H9 (cell line): ENCODE data around the gene NKAIN2. TPM values are rescaled to one million over a fixed set of nuclear protein-coding genes. Genes with fewer than 3 reads are reported as not detected.

Experiments
- DNase-seq: peaks from one replicate; pipeline ENCODE4 v3.0.0-alpha.2; 2017
- H2AFZ ChIP-seq: one replicate; pipeline ENCODE4 v1.6.1; 2013; ENCODE audit warnings: mild to moderate bottlenecking, low read length, control low read depth, moderate library complexity
- H2AK5ac ChIP-seq: 2 replicates; pipeline ENCODE4 v1.6.1; 2013; ENCODE audit warnings: low read length, control low read depth, mixed read lengths; ENCODE audit not compliant: insufficient read length
- H2BK120ac ChIP-seq: one replicate; pipeline ENCODE4 v1.6.1; 2013; ENCODE audit warnings: low read depth, mild to moderate bottlenecking, low read length, control low read depth, inconsistent platforms; ENCODE audit not compliant: poor library complexity, severe bottlenecking
- H2BK12ac ChIP-seq: 2 replicates; pipeline ENCODE4 v1.6.1; 2013; ENCODE audit warnings: low read length, control low read depth, mixed read lengths, low read depth; ENCODE audit not compliant: insufficient read length
- H2BK15ac ChIP-seq: 2 replicates; pipeline ENCODE4 v1.6.1; 2013; ENCODE audit warnings: low read depth, low read length, control low read depth
- H2BK20ac ChIP-seq: one replicate; pipeline ENCODE4 v1.6.1; 2013; ENCODE audit warnings: low read depth, mild to moderate bottlenecking, low read length, control low read depth, inconsistent platforms; ENCODE audit not compliant: poor library complexity, severe bottlenecking
- H2BK5ac ChIP-seq: 2 replicates; pipeline ENCODE4 v1.6.1; 2013; ENCODE audit warnings: low read length, control low read depth, mixed read lengths; ENCODE audit not compliant: insufficient read length
- H3K14ac ChIP-seq: 2 replicates; pipeline ENCODE4 v1.6.1; 2013; ENCODE audit warnings: low read length, control low read depth; ENCODE audit not compliant: insufficient read depth
- H3K18ac ChIP-seq: 2 replicates; pipeline ENCODE4 v1.6.1; 2013; ENCODE audit warnings: low read depth, mild to moderate bottlenecking, mixed read lengths, low read length, control low read depth; ENCODE audit not compliant: insufficient read length
- H3K23ac ChIP-seq: 2 replicates; pipeline ENCODE4 v1.6.1; 2013; ENCODE audit warnings: low read length, control low read depth, mixed read lengths, low read depth; ENCODE audit not compliant: insufficient read length
- H3K23me2 ChIP-seq: 2 replicates; pipeline ENCODE4 v1.6.1; 2013; ENCODE audit warnings: low read depth, mild to moderate bottlenecking, mixed read lengths, low read length, control low read depth; ENCODE audit not compliant: insufficient read length, poor library complexity, severe bottlenecking
- H3K27ac ChIP-seq: 2 replicates; pipeline ENCODE4 v1.5.1; 2013; ENCODE audit warnings: low read length, control low read depth, mixed read lengths, low read depth; ENCODE audit not compliant: insufficient read length
- H3K27me3 ChIP-seq: 2 replicates; pipeline ENCODE4 v1.6.1; 2013; ENCODE audit warnings: low read length, control low read depth, inconsistent platforms; ENCODE audit not compliant: insufficient read depth
- H3K4ac ChIP-seq: 2 replicates; pipeline ENCODE4 v1.6.1; 2013; ENCODE audit warnings: low read depth, mild to moderate bottlenecking, control low read depth, inconsistent platforms, low read length, moderate library complexity
- H3K4me1 ChIP-seq: 2 replicates; pipeline ENCODE4 v1.6.1; 2013; ENCODE audit warnings: low read length, control low read depth, inconsistent platforms; ENCODE audit not compliant: insufficient read depth
- H3K4me2 ChIP-seq: 2 replicates; pipeline ENCODE4 v1.6.1; 2013; ENCODE audit warnings: low read length, control low read depth, mixed read lengths; ENCODE audit not compliant: insufficient read length, insufficient read depth
- H3K56ac ChIP-seq: 2 replicates; pipeline ENCODE4 v1.6.1; 2013; ENCODE audit warnings: low read depth, mild to moderate bottlenecking, mixed read lengths, low read length, control low read depth; ENCODE audit not compliant: insufficient read length
- H3K79me1 ChIP-seq: 2 replicates; pipeline ENCODE4 v1.6.1; 2013; ENCODE audit warnings: low read depth, mild to moderate bottlenecking, moderate library complexity, low read length, control low read depth, inconsistent platforms; ENCODE audit not compliant: insufficient read depth, poor library complexity, severe bottlenecking
- H3K79me2 ChIP-seq: 2 replicates; pipeline ENCODE4 v1.6.1; 2013; ENCODE audit warnings: low read length, control low read depth, inconsistent platforms; ENCODE audit not compliant: insufficient read depth
- H3K9ac ChIP-seq: 2 replicates; pipeline ENCODE4 v1.6.1; 2013; ENCODE audit warnings: low read length, control low read depth, mixed read lengths; ENCODE audit not compliant: insufficient read length; ENCODE audit errors: extremely low read depth
- H3K9me3 ChIP-seq: one replicate; pipeline ENCODE4 v1.6.1; 2013; ENCODE audit warnings: low read depth, low read length, inconsistent platforms; ENCODE audit not compliant: control insufficient read depth
- H3T11ph ChIP-seq: one replicate; pipeline ENCODE4 v1.6.1; 2013; ENCODE audit warnings: mild to moderate bottlenecking, low read length, control low read depth, inconsistent platforms
- H4K20me1 ChIP-seq: one replicate; pipeline ENCODE4 v1.6.1; 2013; ENCODE audit not compliant: control insufficient read depth, insufficient read length, insufficient read depth
- H4K5ac ChIP-seq: 2 replicates; pipeline ENCODE4 v1.6.1; 2013; ENCODE audit warnings: low read depth, mild to moderate bottlenecking, mixed read lengths, low read length, control low read depth; ENCODE audit not compliant: insufficient read length
- H4K8ac ChIP-seq: replicated peaks from 2 replicates; pipeline ENCODE4 v1.6.1; 2013; ENCODE audit warnings: low read length, control low read depth, mixed read lengths, low read depth; ENCODE audit not compliant: insufficient read length
- H4K91ac ChIP-seq: 2 replicates; pipeline ENCODE4 v1.6.1; 2013; ENCODE audit warnings: low read depth, mild to moderate bottlenecking, moderate library complexity, mixed read lengths, low read length, control low read depth; ENCODE audit not compliant: insufficient read length
- H3K27ac Mint-ChIP-seq, 3 experiments: 2 replicates in 2 of 3; 3 replicates in 1 of 3; pipeline ENCODE4 v1.8.0; 2020 to 2021; ENCODE audit warnings: mixed read lengths in 3 of 3, mild to moderate bottlenecking in 1 of 3, moderate library complexity in 1 of 3
- H3K27me3 Mint-ChIP-seq: 2 replicates; pipeline ENCODE4 v1.8.0; 2021; ENCODE audit warnings: low read depth, mild to moderate bottlenecking, moderate library complexity, mixed read lengths
- H3K36me3 Mint-ChIP-seq, 3 experiments: 2 replicates in 2 of 3; 3 replicates in 1 of 3; pipeline ENCODE4 v1.8.0; 2020 to 2021; ENCODE audit warnings: low read depth in 3 of 3, mixed read lengths in 3 of 3; ENCODE audit not compliant: insufficient read depth in 1 of 3
- H3K4me1 Mint-ChIP-seq, 2 experiments: 2 replicates each; pipeline ENCODE4 v1.8.0; 2020; ENCODE audit warnings: mixed read lengths in 2 of 2
- H3K4me3 Mint-ChIP-seq, 2 experiments: 2 replicates in 1 of 2; 3 replicates in 1 of 2; pipeline ENCODE4 v1.8.0; 2020 to 2021; ENCODE audit warnings: mild to moderate bottlenecking in 2 of 2, mixed read lengths in 2 of 2, moderate library complexity in 1 of 2
- H3K9me3 Mint-ChIP-seq, 2 experiments: 2 replicates in 1 of 2; 3 replicates in 1 of 2; pipeline ENCODE4 v1.8.0; 2020; ENCODE audit warnings: mild to moderate bottlenecking in 2 of 2, mixed read lengths in 2 of 2, moderate library complexity in 1 of 2
- CTCF ChIP-seq: fragments of 200-600 bp; sonication (generic); conservative IDR thresholded peaks from 3 replicates; pipeline ENCODE4 v1.8.0; 2021; ENCODE audit warnings: antibody characterized with exemption, mild to moderate bottlenecking
- WGBS: extraction: QIAGEN DNeasy Blood & Tissue Kit; methylation state at CpG from one replicate; pipeline ENCODE4 v1.1.7; 2013; ENCODE audit warnings: missing lambda C conversion rate, low lambda C conversion rate, mixed read lengths; ENCODE audit not compliant: insufficient read length; ENCODE audit errors: extremely low coverage; 5-methylcytosine and 5-hydroxymethylcytosine counted together
- total RNA-seq: library from RNA; stranded (reverse); gene quantifications from 2 replicates; pipeline ENCODE4 v1.2.1, GENCODE V29; 2021

The NKAIN2 gene
- total RNA-seq, 1 experiment from 2014 or later, result 0.17 TPM

- Mint-ChIP-seq H3K9me3 (no peaks in the 10 kb centered on the region; a peak in 2 of 5 replicates), H3K4me1 (peaks cover 1 to 2% of the 10 kb centered on the region in 2 experiments; a peak in 3 of 4 replicates), H3K36me3 (no peaks in the 10 kb centered on the region; a peak in 1 of 7 replicates), H3K27me3 (no peaks in the 10 kb centered on the region; the same call in 1 of the 2 replicates), H3K27ac (no peak overlapping the region), H3K4me3 (no peak overlapping the region)
- Histone ChIP-seq H3K9me3 (no peaks in the 10 kb centered on the region), H2BK120ac (no peak overlapping the region), H3K14ac (no peak overlapping the region), H3K79me2 (no peaks in the 10 kb centered on the region), H4K8ac (no peak overlapping the region), H3K9ac (no peak overlapping the region), H3K18ac (no peak overlapping the region), H2BK12ac (no peak overlapping the region), H3K4ac (no peak overlapping the region), H3K23ac (no peak overlapping the region), H3T11ph (no peak overlapping the region), H3K4me1 (no peaks in the 10 kb centered on the region; the same call in 1 of the 2 replicates), H2BK20ac (no peak overlapping the region), H3K56ac (no peak overlapping the region), H2AFZ (no peak overlapping the region), H2AK5ac (no peak overlapping the region), H2BK5ac (no peak overlapping the region), H3K79me1 (no peaks in the 10 kb centered on the region), H3K23me2 (no peaks in the 10 kb centered on the region), H4K5ac (no peak overlapping the region), H4K91ac (no peak overlapping the region), H4K20me1 (no peaks in the 10 kb centered on the region), H2BK15ac (no peak overlapping the region), H3K27me3 (no peaks in the 10 kb centered on the region), H3K4me2 (no peak overlapping the region), H3K27ac (no peak overlapping the region)
- no peak for DNase-seq
- TF ChIP-seq CTCF, result no peak
- WGBS, result no CpG with 5 or more reads among the region's 1 CpG
Measured at GRCh38 chr6:124467366-124467765, 663.7 kb downstream of the NKAIN2 start.
